PFSK-1 (cell line): ENCODE results near the gene KCNH4.

ENCODE experiments used
- POLR2AphosphoS5 ChIP-seq: IDR thresholded peaks from 2 replicates; pipeline ENCODE4 v1.6.1; 2012; ENCODE audit warnings: low read depth, mild to moderate bottlenecking, control low read depth, low read length, moderate library complexity
- SIN3A ChIP-seq: IDR thresholded peaks from 2 replicates; pipeline ENCODE4 v1.6.1; 2012; ENCODE audit warnings: mild to moderate bottlenecking, low read length, moderate library complexity, borderline replicate concordance; ENCODE audit not compliant: insufficient read depth
- TAF1 ChIP-seq: IDR thresholded peaks from 2 replicates; pipeline ENCODE4 v1.6.1; 2012; ENCODE audit warnings: low read length, control low read depth, borderline replicate concordance; ENCODE audit not compliant: insufficient read depth

DNA sequence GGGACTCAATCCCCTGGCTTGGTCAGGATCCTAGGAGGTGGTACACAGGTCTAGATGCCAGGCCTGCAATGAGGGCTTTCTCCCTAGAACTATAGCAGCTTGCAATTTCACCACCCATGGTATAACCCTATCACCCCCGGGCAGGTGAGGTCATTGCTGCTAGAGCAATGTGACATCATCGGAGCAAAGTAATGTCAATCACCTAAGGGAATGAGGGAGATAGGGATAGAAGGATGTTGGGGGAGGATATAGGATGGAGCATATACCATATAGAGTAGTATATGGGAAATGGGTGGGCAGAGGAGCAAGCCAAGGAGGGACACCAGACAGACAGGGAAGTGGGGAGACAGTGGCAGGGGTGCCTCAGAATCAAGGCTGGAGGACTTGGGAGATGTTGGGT, 3.3 kb downstream of the KCNH4 start:
- TF ChIP-seq TAF1, result no peak
- no peak for TF ChIP-seq SIN3A
- TF ChIP-seq POLR2AphosphoS5, result no peak
